GM21619 (cell line): ENCODE measurements around the gene MECP2.
A peak's percentile ranks its signal among the peaks of the same experiment; 100 is the strongest.

Experiments used
- ATAC-seq: cut with Tn5 transposase; IDR thresholded peaks from one replicate; pipeline ENCODE4 v1.9.1; 2021; ENCODE audit not compliant: unreplicated experiment

MECP2 gene

GRCh38 chrX:154116426-154117211, 19.1 kb upstream of the MECP2 start:
- ATAC-seq: no peak

DNA sequence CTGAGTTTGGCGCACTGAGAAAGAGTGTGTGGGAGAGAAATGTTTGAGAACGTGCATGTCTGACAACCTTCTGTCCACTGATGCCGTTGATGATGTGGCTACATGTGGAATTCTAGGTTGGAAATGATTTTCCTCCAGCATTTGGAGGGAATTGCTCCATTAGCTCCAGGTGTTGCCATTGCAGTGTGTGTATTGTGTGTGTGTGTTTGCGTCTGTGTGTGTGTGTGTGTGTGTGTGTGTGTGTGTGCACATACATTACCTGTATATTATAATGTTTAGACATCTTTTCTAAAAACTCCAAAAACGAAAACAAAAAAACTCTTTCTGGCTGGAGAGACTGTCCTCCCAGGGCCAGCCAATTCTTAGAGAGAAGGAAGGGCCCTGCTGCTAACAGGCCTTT, 18.2 kb upstream of the MECP2 start:
- ATAC-seq: no peak

DNA sequence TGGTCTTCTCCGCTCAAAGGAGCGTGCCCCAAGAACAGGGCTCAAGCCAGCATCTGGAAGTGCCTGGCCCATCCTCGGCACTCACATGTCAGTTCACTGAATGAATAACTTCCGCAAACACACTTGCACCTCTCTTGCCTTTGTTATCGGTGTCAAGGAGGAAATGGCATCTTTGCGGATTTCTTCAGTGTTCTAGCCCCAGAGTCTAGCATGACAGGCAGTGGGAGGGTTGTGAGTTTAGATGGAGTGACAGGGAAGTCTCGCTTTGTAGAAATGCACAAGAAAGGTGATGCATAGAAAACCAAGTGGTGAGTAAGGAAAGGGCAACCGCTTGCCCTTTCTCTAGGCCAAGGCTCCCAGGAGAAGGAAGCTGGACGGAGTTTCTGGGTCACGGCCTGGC, 17.6 kb upstream of the MECP2 start:
- no peak for ATAC-seq

DNA sequence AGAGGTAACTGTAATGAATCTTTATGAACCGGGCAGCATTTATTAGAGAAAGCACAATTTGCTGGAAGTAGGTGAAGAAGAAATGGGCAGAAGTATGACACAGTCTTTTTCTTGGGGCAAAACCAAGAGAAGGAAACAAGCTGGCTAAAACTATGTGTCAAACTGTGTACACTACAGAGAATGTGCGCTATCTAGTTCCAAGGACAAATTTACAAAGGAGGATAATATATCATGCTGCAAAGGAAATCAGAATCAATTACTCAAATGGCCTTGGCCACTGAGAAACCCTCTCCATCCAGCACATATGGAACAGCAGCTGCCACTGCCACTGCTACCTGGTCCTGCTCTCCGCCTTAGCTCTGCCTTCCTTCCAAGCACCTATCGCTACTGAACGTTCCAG, 17.1 kb upstream of the MECP2 start:
- no peak for ATAC-seq

- no peak for ATAC-seq
Measured at GRCh38 chrX:154113729-154114128, 16.2 kb upstream of the MECP2 start.

GRCh38 chrX:154098551-154098950, 1.0 kb upstream of the MECP2 start:
- no peak for ATAC-seq

- peak; percentile 33 for ATAC-seq
Measured at GRCh38 chrX:154097003-154097588, 421 bp downstream of the MECP2 start.

- no peak for ATAC-seq
Measured at GRCh38 chrX:154096140-154097002, 1.1 kb downstream of the MECP2 start.

DNA sequence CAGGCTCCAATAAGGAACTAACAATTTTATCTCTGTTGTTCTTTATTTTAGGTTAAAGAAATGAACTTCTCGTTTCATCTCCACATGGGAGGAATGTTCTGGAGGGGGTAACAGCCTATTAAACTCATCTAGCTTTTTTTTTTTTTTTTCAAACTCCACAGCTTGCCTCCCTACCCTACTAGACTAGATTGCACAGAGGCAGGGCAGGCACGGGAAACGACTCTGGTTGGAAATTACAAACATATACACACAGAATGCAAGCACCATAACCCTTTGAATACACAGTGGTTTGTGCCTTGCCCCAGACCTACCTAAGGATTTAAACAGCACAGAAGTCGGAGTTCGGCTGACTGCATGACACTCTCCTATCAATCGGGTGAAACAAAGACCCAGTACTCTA, 2.7 kb downstream of the MECP2 start:
- ATAC-seq: no peak

DNA sequence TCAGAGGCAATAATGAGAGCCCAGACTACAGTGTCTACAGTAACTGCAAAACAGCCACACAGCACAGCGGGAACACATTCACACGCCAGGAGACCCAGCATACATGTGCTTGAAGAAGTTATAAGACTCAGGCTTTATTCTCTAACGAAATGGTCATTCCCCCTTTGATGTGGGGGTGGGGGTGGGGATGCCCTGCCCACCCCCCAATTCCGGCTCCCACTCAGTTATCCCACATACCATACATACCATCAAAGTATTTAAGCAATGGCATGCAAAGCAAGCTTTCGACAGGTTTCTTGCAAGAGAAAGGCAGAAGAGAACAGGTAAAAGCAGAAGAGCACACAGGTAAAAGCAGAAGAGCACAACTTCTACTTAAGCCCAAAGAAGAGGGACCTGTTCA, 3.6 kb downstream of the MECP2 start:
- no peak for ATAC-seq

GRCh38 chrX:154092371-154092770, 5.1 kb downstream of the MECP2 start:
- ATAC-seq: no peak

DNA sequence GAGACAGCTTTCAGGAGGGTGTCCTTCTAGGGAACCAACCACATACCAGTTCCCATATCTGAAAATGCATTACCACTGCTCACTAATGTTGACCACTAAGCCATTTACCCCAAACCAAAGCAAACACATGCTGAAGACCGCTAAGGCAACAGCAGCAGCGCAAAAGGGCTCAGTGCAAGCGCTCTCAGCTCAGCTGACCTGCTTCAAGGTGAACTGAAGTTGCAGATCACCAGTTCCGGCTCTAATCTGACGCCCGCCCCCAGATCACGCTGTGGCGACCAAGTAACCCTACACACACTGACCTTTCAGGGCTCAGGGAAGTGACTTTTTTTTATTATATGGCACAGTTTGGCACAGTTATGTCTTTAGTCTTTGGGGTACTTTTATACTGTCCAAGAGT, 5.8 kb downstream of the MECP2 start:
- no peak for ATAC-seq

- no peak for ATAC-seq
Measured at GRCh38 chrX:154090731-154091130, 6.8 kb downstream of the MECP2 start.

DNA sequence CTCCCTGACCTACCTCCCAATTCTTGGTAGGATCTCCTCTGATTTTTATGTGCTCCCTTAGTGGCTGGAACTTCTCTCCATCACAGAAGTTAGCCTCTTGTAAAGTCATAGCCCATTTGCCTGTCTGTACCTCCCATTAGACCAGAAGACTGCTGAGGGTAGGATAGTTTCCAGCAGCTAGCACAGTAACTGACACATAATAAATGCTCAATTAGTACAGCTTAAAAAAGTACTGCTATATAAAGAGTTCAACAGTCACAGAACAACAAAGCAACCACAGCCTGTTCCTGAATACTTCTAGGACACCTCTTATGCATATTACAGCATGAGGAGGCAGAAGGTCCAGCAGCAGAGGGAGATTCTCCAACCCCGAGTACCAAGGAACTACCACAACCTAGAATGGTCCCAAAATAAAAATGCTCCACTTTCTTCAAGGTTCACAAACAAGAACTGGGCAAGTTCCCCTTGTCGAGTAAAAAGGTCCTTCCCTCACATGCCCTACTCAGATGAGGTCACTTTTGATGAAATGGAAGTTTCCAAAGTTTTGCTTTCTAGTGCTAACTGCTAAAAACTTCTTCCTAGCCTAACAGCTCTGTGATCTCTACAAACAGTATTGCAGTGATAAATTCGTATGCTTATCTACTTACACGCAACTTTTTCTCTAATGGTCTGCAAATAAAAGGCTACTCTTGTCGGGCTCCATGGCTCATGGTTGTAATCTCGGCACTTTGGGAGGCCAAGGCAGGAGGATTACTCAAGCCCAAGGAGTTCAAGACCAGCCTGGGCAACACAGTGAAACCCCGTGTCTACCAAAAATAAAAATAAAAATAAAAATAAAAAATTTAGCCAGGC, 12.8 kb downstream of the MECP2 start:
- ATAC-seq: no peak

DNA sequence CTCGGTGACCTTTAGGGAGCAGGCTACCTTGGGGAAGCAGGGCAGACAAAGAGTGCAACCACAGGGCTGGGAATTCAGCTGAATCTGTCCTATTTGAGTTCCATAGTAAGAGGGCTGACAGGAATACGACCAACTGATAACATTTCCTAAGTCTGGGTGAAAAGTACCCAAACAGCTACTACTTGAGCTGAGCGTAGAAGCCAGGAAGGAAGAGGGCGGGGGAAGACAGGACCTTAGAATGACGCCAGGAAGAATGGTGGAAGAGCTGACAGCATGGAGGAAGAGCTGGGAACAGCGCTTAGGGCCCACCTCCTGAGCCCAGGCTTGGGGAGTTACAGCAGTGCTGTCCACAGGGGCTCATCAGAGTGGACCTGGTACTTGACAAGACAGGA, 14.4 kb downstream of the MECP2 start:
- ATAC-seq: no peak

DNA sequence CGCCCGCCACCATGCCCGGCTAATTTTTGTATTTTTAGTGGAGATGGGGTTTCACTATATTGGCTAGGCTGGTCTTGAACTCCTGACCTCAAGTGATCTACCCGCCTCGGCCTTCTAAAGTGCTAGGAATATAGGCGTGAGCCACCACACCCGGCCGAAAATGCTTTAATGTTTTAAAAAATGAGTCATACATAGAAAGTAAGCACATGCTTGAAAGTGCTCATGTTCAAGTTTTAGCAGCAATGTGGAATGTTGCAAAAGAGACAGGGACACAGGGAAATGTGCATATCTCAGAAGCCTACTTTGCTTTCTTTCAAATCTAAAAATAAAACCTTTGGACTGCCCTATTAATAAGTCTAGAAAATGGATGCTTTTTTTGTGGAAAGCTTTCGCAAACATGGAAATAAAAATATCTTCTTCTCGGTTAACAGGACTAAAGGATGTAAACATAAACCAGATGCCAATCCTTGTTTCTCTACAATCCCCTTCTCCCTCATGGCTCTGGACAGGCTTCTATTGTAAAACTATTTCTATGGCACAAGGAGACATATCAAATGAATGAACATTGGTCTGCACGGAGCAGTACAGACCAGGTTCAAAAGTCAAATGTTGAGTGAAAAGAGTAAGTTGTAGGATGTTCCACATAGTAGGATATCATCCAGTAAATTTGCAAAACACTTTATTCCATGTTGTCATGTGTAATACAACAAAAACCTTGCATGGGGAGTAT, 15.0 kb downstream of the MECP2 start:
- no peak for ATAC-seq

DNA sequence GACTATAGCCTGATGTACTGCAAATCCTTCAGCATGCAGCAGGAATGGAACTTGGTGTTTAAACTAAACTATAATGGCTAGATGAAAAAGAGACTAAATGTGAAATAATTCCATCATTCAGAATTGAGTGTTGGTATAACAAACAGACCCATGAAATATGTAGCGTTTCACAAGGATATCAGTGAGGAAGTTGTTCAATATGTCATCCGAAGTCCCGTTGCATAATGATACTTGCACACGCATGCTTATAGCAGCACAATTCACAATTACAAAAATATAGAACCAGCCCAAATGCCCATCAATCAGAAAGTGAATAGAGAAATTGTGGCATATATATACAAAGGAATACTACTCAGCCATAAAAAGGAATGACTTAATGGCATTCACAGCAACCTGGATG, 20.4 kb downstream of the MECP2 start:
- no peak for ATAC-seq

DNA sequence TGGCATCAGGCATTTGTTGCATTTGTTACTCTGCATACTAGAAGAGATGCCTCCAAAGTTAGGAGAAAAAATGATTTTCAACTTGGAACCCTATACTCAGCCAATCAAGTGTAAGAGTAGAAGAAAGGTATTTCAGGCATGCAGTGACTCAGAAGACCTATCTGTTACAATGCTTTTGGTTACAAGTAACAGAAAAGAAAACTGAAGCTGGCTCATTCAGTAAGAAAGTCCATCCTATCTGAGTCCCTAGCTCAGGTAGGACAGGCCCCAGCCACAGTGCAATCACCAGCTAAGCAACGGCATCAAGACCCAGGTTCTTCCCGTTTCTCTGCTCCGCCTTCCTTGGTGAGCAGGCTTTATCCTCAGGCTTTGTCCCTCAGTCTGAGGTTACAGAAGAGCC, 23.3 kb downstream of the MECP2 start:
- no peak for ATAC-seq

GRCh38 chrX:154072192-154072591, 25.3 kb downstream of the MECP2 start:
- no peak for ATAC-seq

DNA sequence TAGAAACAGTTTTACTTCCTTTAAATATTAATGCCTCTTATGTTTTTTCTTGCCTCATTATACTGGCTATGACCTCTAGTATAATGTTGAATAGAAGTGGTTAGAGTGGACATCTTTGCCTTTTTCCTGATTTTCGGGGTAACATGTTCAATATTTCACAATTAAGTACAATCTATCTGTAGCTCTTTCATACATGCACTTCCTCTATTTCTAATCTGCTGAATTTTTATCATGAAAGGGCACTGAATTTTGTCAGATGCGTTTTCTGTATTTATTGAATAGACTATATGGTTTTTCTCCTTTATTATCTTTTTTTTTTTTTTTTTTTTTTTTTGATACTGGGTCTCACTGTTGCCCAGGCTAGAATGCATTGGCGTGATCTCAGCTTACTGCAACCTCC, 29.0 kb downstream of the MECP2 start:
- no peak for ATAC-seq
